ENCODE measurements around the gene SMARCAL1. TPM values are rescaled to one million over a fixed set of nuclear protein-coding genes. Genes with fewer than 3 reads are reported as not detected.

SMARCAL1 gene
- 10 to 100 TPM; 21.1 to 32.2 TPM for total RNA-seq

- H3K9me3 Mint-ChIP-seq: no peaks in the 10 kb centered on the region
- H3K36me3 Mint-ChIP-seq: peaks cover 3% of the 10 kb centered on the region
- DNase-seq (ENCODE audit: low spot score) (peak; percentile 97), ATAC-seq (peak; percentile 96)
- H3K27ac Mint-ChIP-seq: peak within 1 kb of the TSS; percentile 82 to 95
- peaks cover 19 to 25% of the 10 kb centered on the region in 2 donors for H3K4me1 Mint-ChIP-seq (ENCODE audit: low read depth in 2 of 2)
- H3K27me3 Mint-ChIP-seq: peaks cover 3 to 4% of the 10 kb centered on the region in 2 donors
- H3K4me3 Mint-ChIP-seq: peak within 1 kb of the TSS; percentile 94
Observed at GRCh38 chr2:216412022-216412999, at the start of gene SMARCAL1. Gene SMARCAL1 (plus strand): TSS chr2:216412484. CDS start chr2:216414705, 2,221 bp downstream.

- ATAC-seq (no peak), DNase-seq (ENCODE audit: low spot score) (no peak)
- Mint-ChIP-seq H3K4me3 (no peak overlapping the region), H3K36me3 (no peaks in the 10 kb centered on the region), H3K27ac (no peak overlapping the region), H3K27me3 (peaks cover 5 to 12% of the 10 kb centered on the region in 2 donors), H3K4me1 (ENCODE audit: low read depth in 2 of 2) (peaks cover 6 to 16% of the 10 kb centered on the region in 2 donors), H3K9me3 (no peaks in the 10 kb centered on the region)
Observed at GRCh38 chr2:216362730-216363129, 49.6 kb upstream of the SMARCAL1 start.

DNA sequence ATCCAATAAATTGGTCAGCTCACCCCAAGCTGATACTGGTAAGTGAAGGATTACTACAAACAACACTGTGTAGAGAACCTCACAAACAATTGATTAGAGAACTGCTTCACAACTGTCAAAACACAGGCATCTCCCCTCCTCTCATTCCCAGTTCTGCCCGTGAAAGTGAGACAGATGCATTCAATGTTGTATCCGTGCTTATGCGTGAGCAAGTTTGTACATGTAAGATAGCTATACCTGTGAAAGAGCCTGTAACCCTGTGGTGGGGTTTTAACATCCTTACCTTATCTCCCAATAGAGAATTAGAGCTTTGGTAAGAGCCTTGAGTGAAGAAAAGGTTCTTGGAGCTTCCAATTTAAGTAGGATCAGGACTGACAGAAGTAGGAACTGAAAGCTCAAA, 49.1 kb upstream of the SMARCAL1 start:
- H3K4me3 Mint-ChIP-seq: no peak overlapping the region
- no peaks in the 10 kb centered on the region for H3K36me3 Mint-ChIP-seq
- DNase-seq (ENCODE audit: low spot score) (no peak), ATAC-seq (no peak)
- peaks cover 5 to 12% of the 10 kb centered on the region in 2 donors for H3K27me3 Mint-ChIP-seq
- peaks cover 6 to 16% of the 10 kb centered on the region in 2 donors for H3K4me1 Mint-ChIP-seq (ENCODE audit: low read depth in 2 of 2)
- H3K9me3 Mint-ChIP-seq: no peaks in the 10 kb centered on the region
- no peak overlapping the region for H3K27ac Mint-ChIP-seq

DNA sequence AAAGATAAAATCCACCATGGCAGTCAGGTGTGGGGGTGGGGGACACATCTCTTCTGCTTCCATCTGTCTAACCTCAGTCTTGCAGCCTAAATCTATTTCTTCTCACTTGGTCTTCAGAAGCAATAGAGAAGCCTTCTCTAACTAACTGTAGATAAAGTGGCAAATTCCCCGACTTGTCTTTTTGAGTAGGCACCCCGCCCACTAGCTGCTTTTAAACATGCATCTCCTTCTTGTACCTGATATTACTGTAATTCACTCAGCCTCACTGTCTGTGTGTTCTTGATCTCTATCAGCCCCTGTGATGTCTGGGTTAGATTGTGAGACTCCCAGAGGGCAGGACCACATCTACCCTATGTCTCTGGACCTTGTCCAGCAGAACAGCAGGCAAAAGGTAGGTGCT, 46.8 kb upstream of the SMARCAL1 start:
- no peak for ATAC-seq
- peaks cover 20 to 23% of the 10 kb centered on the region in 2 donors for H3K27me3 Mint-ChIP-seq

DNA sequence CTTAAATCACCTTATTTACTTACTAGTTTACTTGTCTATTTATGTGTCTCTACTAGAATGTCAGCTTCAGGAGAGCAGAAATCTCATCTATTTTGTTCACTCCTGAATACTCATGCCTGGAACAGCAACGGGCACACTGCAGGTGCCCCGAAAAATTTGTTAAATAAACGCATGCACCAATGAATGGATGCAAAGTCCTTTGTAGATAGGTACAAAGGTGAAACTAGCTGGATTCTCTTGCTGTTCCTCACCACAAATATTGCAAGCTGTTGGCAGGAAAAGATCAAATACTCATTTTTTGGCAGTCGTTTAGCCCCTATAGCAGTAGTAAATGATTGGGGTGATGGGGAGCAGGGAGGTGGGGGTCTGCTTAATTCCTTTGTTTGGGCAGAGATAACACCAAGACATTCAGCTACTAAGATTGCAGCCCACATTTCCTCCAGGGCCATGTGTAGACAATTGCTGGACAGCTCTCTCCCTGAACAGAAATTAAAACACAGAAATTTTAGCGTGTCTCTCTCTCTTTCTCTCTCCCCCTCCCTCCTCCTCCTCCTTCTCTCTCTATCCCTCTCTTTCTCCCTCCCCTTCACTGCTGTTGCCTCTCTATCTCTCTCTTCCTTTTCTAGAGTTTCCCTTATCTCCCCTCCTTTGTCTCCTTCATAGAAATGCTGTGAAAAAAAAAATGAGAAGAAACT, 45.4 kb upstream of the SMARCAL1 start:
- H3K4me3 Mint-ChIP-seq: no peak overlapping the region
- peaks cover 27 to 29% of the 10 kb centered on the region in 2 donors for H3K27me3 Mint-ChIP-seq
- DNase-seq (ENCODE audit: low spot score): no peak
- H3K36me3 Mint-ChIP-seq: peaks cover 4% of the 10 kb centered on the region
- no peak overlapping the region for H3K27ac Mint-ChIP-seq
- H3K9me3 Mint-ChIP-seq: no peaks in the 10 kb centered on the region
- H3K4me1 Mint-ChIP-seq (ENCODE audit: low read depth in 2 of 2): peaks cover 5 to 6% of the 10 kb centered on the region in 2 donors
- no peak for ATAC-seq

More for the DNA sequence above, 46.8 kb upstream of the SMARCAL1 start:
- DNase-seq (ENCODE audit: low spot score): no peak
- Mint-ChIP-seq H3K27ac (no peak overlapping the region), H3K4me1 (ENCODE audit: low read depth in 2 of 2) (peaks cover 6 to 10% of the 10 kb centered on the region in 2 donors), H3K9me3 (no peaks in the 10 kb centered on the region), H3K4me3 (no peak overlapping the region), H3K36me3 (peaks cover 4% of the 10 kb centered on the region)

GRCh38 chr2:216369821-216370220, 42.5 kb upstream of the SMARCAL1 start:
- no peak overlapping the region for H3K27ac Mint-ChIP-seq
- no peaks in the 10 kb centered on the region for H3K9me3 Mint-ChIP-seq
- peaks cover 49 to 53% of the 10 kb centered on the region in 2 donors for H3K27me3 Mint-ChIP-seq

GRCh38 chr2:216370961-216371712, 41.1 kb upstream of the SMARCAL1 start:
- ATAC-seq (no peak), DNase-seq (ENCODE audit: low spot score) (no peak)
- peak overlapping the region; percentile 63 for H3K4me3 Mint-ChIP-seq
- H3K27ac Mint-ChIP-seq: no peak overlapping the region
- H3K36me3 Mint-ChIP-seq: peaks cover 4% of the 10 kb centered on the region
- peaks cover 12 to 16% of the 10 kb centered on the region in 2 donors for H3K4me1 Mint-ChIP-seq (ENCODE audit: low read depth in 2 of 2)
- H3K9me3 Mint-ChIP-seq: no peaks in the 10 kb centered on the region
- H3K27me3 Mint-ChIP-seq: peaks cover 51 to 53% of the 10 kb centered on the region in 2 donors

More at GRCh38 chr2:216369821-216370220, 42.5 kb upstream of the SMARCAL1 start:
- H3K4me1 Mint-ChIP-seq (ENCODE audit: low read depth in 2 of 2): peaks cover 12 to 16% of the 10 kb centered on the region in 2 donors
- H3K36me3 Mint-ChIP-seq: peaks cover 4% of the 10 kb centered on the region
- H3K4me3 Mint-ChIP-seq: no peak overlapping the region
- ATAC-seq (no peak), DNase-seq (ENCODE audit: low spot score) (no peak)

- ATAC-seq: peak; percentile 81 to 87
- H3K27ac Mint-ChIP-seq: no peak within 1 kb of the TSS
- H3K9me3 Mint-ChIP-seq: no peaks in the 10 kb centered on the region
- peak; percentile 66 for DNase-seq (ENCODE audit: low spot score)
- H3K27me3 Mint-ChIP-seq: peaks cover 47 to 53% of the 10 kb centered on the region in 2 donors
- H3K4me3 Mint-ChIP-seq: peak within 1 kb of the TSS; percentile 18
- peaks cover 12 to 16% of the 10 kb centered on the region in 2 donors for H3K4me1 Mint-ChIP-seq (ENCODE audit: low read depth in 2 of 2)
- H3K36me3 Mint-ChIP-seq: peaks cover 4% of the 10 kb centered on the region
Observed at GRCh38 chr2:216371721-216372702, 40.3 kb upstream of the SMARCAL1 start, which contains the start of gene MARCHF4. Gene MARCHF4 (minus strand): TSS chr2:216372483. CDS start chr2:216370260, 2,223 bp downstream.

DNA sequence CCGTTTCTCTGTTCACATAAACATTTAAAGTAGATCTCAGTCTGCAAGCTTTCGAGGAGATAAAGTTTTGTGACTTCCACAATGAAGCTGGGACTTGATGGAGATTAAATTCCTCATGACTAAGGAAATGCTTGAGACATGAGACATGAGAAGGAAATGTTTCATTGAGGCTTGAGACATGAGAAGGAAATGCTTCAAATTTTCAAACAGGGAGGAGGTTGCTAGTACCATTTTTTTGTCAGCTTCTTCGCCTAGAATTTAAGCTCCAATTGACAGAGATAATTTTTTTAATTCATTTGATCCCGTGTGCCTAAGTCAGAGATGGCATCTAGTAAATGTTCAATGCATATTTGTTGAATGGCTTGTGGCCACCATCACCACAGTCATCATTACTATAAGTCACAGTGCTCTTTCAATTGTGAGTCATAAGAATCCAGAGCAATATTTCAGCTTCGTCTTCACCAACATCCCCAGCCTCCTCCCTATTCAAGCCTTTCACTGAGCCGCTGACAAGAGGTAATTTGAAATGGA, 39.5 kb upstream of the SMARCAL1 start:
- DNase-seq (ENCODE audit: low spot score): no peak
- Mint-ChIP-seq H3K4me1 (ENCODE audit: low read depth in 2 of 2) (peaks cover 12 to 16% of the 10 kb centered on the region in 2 donors), H3K27ac (no peak overlapping the region), H3K4me3 (no peak overlapping the region), H3K9me3 (no peaks in the 10 kb centered on the region), H3K36me3 (peaks cover 4% of the 10 kb centered on the region), H3K27me3 (peaks cover 42 to 48% of the 10 kb centered on the region in 2 donors)
- no peak for ATAC-seq

DNA sequence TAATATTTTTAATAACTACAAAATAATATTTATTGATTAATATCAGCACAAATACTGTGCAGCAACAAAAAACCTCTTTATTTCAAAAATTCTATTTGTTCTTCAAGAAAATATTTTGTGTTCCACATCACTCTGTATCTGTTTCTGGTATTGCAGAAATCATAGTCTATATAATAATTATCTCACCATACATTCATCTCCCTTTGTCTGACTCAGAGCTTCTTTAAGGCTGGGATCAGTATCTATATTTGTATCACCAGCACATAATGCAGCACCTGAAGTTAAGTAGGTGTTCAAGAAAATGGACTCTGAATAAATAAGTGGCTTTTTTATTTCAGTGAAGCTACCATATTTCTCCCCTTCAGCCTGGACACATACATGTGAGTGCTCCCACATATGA, 38.4 kb upstream of the SMARCAL1 start:
- Mint-ChIP-seq H3K4me1 (ENCODE audit: low read depth in 2 of 2) (peaks cover 12 to 16% of the 10 kb centered on the region in 2 donors), H3K4me3 (no peak overlapping the region), H3K9me3 (no peaks in the 10 kb centered on the region), H3K36me3 (peaks cover 4% of the 10 kb centered on the region), H3K27me3 (peaks cover 39 to 46% of the 10 kb centered on the region in 2 donors), H3K27ac (no peak overlapping the region)
- ATAC-seq (no peak), DNase-seq (ENCODE audit: low spot score) (no peak)

GRCh38 chr2:216375286-216375685, 37.0 kb upstream of the SMARCAL1 start:
- Mint-ChIP-seq H3K27me3 (peaks cover 32 to 42% of the 10 kb centered on the region in 2 donors), H3K4me1 (ENCODE audit: low read depth in 2 of 2) (peaks cover 12 to 16% of the 10 kb centered on the region in 2 donors), H3K36me3 (no peaks in the 10 kb centered on the region), H3K27ac (no peak overlapping the region), H3K9me3 (no peaks in the 10 kb centered on the region), H3K4me3 (no peak overlapping the region)
- ATAC-seq: no peak
- no peak for DNase-seq (ENCODE audit: low spot score)

- no peak overlapping the region for H3K4me3 Mint-ChIP-seq
- DNase-seq (ENCODE audit: low spot score) (no peak), ATAC-seq (no peak)
- H3K27me3 Mint-ChIP-seq: peaks cover 5 to 7% of the 10 kb centered on the region in 2 donors
- no peaks in the 10 kb centered on the region for H3K36me3 Mint-ChIP-seq
- H3K9me3 Mint-ChIP-seq: no peaks in the 10 kb centered on the region
- H3K27ac Mint-ChIP-seq: no peak overlapping the region
- H3K4me1 Mint-ChIP-seq (ENCODE audit: low read depth in 2 of 2): no peaks in the 10 kb centered on the region
Observed at GRCh38 chr2:216379977-216380376, 32.3 kb upstream of the SMARCAL1 start.

Measured in natural killer cell treated with Interleukin-12 subunit alpha and Interleukin-12 subunit beta and Interleukin-15 and Interleukin-18, amount 100 ng/mL, for 72 hours (primary cell).